ELR (cell line): ENCODE measurements around the gene IPO11.
"Not testable (repeated sequence)": the region's sequence is repeated elsewhere in the genome, so short reads cannot be mapped to it uniquely, and the experiment has no call there.

Experiments
- DNase-seq: peaks from one replicate; pipeline ENCODE4 v3.0.0-alpha.2; 2015; ENCODE audit warnings: low read depth

IPO11 gene

DNA sequence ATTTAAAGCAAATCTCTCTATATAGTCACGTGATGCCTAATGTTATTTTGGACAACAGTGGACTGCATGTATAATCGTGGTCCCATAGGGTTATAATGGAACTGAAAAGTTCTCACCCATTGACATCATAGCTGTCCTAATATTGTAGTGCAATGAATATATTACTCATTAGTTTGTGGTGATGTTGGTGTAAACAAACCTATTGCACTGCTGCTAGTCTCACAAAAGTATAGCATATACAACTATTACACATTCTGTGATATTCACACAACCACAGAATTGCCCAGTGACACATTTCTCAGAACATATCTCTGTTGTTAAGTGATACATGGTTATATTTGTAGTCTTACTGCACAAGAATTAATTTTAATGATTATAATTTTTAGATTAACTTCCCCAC is 37.7 kb downstream of the IPO11 start:
- peak; percentile 32 for DNase-seq

DNA sequence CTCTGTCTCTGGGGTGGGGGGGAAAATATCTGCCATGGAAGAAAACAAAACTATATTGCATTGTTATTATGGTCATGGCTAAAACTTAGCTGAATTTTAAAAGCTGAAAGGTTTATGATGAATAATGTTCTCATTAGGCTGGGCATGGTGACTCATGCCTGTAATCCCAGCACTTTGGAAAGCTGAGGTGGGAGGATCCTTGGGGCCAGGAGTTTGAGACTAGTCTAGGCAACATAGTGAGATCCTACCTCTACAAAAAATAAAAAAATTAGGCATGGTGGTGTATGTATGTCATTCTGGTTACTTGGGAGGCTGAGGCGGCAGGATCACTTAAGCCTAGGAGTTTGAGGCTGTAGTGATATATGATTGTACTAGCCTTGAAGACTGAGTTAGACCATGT is 44.5 kb downstream of the IPO11 start:
- peak; percentile 68 for DNase-seq

DNA sequence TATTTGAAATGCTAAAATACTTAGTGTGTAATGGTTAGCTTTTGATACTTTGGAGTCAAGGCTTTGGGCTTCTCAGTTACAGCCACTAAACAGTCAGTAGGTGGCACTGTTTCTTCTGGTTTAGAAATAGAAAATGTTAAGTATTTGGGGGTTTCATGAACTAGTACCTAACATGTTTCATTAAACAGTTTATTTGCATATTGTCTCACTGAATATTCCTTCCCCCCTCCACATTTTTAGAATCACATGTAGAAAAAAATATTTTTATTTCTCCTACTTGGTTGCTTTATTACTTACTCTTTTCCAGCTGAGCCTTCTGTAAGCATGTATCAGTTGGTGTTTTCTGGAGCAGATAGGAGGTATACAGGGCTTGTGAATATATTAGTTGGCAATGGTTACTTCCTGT is 48.0 kb downstream of the IPO11 start:
- DNase-seq = peak; percentile 67

DNA sequence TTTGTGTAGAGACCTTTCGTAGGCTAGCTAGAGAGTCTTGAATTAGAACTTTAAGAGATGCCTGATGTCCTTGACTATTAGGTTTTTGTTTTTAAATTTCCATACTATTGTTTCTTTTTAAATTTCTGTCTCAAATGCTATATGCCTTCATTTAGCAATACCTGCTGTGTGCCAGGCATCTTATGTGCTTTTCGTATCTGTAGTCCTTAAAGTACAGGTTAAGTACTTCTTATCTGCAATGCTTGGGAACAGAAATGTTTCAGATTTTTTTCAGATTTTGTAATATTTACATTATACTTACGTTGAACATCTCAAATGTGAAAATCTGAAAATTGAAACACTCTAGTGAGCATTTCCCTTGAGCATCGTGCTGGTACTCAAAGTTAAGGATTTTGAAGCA is 49.0 kb downstream of the IPO11 start:
- DNase-seq = no peak

DNA sequence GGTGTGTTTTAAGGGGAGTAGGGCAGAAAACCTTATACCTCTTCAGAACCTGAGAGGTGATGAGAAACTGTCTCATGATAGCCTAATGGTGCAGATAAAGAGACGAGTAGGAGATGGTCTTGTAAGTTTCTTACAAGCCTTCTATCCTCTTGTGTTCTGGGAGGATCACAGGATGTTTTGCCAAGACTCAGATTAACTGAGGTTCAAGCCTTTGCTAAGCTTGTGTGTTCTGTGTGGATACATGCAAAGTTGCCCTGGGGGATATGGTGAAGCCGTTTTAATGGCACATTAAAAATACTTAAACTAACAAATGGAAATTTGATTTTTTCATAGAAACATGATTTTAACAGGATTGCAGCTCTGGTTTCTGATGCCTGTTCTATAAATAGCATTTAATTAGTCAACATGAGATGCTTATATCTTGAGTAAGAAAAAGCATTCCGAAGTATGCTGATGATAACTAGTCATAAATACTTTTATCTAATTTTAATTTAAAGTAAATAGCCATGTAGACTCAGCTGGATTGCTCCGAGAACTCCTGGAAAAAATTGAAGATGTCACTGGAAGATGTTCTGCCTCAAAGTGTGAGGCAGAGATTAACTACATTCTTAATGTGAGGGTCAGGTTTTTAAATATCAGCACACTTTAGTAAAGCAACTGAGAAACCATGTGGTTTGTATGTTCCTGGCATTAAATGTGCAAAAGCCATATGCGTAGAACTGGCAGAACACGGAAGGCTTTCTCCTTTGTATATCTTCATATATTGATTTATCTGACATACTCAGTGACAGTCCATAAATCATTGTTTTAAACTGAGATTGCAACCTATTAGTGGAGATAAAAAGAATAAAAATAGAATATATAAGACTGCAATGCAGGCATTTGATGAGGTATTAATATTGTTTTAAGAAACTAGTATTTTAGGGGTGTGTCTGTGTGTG is 53.7 kb downstream of the IPO11 start:
- DNase-seq = peak; percentile 37

DNA sequence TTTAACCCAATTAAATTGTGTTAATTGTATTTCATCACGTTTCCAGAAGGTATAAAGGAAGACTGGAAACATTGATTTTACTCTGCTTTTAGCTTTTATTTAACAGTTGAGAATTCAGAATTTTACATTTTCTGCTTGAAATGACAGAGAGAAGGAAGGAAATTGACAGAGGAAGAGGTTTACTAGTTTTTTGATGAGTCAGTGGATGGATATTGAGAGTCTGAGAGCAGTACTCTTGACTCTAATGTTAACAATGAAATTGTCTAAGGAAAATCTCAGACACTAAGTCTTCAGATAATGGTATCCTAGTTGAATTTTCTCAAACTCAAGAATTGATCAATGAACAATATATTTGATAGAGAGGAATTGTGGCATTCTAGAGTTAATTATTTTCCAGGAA is 60.6 kb downstream of the IPO11 start:
- DNase-seq = peak; percentile 55

DNA sequence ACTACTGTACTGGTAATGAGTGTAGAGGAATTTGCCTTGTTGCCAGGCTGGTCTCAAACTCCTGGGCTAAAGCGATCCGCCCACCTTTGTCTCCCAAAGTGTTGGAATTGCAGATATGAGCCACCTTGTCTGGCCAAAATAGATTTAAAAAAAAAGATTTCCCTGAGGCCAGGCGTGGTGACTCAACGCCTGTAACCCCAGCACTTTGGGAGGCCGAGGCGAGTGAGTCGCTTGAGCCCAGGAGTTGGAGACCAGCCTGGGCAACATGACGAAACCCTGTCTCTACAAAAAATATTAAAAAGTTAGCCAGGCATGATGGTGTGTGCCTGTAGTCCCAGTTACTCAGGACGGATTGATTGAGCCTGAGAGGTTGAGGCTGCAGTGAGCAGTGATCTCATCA is 62.5 kb downstream of the IPO11 start:
- DNase-seq = peak; percentile 85

DNA sequence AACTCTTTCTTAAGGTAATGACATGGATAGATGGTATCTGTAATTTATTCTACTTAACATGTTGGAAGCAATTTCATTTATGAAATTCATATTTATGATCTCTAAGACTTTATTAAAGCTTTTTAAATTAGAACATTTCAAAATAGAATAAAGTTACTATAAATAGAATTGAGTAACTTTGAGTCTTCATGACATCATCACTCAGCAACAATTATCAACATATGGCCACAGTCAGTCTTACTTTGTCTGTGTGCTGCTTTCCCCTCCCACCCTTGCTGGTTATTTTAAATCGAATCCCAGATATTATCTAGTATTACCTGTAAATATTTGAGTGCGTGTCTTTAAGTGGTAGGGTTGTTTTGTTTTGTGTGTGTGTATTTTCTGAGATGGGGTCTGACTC is 65.2 kb downstream of the IPO11 start:
- DNase-seq = peak; percentile 41

DNA sequence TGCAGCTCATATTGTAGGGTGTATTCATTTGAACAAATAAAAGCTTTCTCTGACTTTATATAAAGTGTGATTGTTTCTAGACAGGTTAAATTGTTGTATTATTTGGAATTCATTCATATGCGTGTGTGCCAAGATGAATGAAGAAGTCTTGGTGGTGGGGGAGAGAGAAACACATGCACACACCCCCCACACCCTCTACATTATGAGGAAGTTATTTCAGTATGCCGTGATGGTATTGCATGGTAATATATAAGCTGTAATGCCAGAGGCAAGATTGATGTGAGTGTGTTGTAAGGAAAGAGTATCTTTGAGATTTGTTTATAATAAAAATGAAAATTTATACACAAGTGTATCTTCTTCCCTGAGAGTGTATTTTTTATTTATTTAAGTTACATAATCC is 71.0 kb downstream of the IPO11 start:
- DNase-seq = no peak

DNA sequence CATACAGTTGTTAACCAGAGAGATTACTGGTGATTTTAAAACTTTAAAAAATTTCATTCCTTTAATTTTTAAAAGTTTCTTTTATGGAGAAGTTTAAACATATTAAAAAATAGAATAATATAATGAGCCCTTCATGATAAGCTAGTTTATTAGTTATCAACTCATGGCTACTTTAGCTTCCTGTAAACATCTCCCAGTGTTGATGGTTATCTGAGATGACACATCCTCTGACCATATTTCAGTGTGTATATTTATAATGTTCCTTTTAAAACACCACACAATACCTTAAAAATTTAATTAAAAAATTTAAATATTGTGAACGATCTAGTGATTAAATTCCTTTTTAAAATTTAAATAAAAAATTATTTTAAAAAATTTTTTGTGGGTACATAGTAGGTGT is 74.1 kb downstream of the IPO11 start:
- DNase-seq = peak; percentile 56

DNA sequence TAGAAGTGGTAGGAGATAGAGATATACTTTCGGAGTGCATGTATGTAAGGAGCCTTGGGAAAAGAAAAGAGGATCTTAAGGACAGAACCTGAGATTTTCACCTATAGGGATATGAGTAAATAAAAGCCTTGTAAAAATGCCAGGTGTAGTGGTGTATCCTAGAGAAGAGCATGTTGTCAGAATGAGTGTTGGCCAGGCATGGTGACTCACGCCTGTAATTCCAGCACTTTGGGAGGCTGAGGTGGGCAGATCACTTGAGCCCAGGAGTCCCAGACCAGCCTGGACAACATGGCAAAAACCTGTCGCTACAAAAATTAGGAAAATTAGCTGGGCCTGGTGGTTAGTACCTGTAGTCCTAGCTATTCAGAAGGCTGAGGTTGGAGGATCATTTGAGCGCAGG is 76.0 kb downstream of the IPO11 start:
- DNase-seq = no peak

DNA sequence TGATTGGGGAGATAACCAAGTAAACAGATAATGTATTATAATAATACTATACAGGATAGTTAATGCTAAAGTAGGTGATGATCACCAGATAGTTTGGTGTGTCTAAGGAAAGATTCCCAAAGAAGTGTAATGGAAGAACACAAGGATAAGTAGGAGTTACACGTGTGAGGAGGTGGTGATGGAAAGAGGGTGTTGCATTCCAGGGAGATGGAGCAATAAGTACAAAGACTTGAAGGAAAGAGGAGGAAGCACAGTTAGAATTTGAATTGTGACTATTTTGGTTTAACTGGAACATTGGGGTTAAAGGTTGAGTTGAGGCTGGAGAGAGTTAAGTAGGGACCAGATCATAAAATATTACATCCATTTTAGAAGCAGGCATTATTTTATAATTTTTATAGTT is 76.9 kb downstream of the IPO11 start:
- no peak for DNase-seq

DNA sequence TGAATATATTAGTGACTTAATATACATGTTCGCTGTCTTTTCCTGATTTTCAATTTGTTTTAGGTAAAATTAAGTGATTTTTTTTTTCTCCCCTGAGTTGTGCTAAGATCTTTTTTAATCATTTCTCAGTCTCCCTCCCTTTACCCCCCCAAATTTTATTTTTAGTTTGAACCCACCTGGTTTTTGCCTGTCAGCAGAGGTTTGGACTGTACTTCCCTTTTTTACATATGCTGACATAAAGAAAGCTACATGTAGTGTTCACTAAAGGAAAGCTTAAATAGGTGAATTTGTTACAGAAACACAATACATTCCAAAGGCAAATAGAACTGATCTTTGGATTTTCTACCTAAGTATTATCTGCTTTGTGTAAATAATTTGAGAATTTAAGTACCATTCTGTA is 82.2 kb downstream of the IPO11 start:
- no peak for DNase-seq

DNA sequence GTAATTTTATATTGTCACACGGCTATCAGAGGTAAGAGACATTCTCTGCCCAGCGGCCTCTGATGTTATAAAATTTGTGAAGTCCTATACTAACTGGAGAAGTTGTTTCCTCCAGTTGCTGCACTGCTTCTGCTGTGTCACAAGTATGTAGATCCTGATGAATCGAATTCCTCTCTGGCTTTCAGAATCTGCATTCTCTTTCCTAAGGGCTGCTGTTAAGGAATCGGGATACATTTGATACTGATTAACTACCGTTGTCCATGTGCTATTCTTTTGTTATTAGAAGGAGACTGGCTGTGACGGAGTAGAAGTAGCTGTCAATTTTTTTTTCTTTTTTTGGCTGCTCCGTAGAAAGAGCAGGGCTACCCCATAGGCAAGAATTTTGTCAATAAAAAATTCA is 84.3 kb downstream of the IPO11 start:
- no peak for DNase-seq

DNA sequence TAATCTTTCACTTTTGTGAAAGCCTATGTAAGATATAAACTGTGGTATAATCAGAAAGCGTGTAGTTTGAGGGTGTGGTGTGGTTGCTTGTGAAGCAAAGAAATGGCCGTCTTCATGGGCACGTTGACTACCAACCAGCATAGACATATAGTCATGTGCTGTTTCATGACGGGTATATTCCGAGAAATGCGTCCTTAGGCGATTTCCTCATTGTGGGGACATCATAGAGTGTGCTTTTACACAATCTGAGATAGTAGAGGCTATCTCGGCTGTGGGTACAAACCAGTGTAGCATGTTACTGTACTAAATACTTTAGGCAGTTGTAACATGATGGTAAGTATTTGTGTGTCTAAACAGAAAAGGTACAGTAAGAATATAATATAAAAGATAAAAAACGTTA is 86.4 kb downstream of the IPO11 start:
- DNase-seq = no peak

DNA sequence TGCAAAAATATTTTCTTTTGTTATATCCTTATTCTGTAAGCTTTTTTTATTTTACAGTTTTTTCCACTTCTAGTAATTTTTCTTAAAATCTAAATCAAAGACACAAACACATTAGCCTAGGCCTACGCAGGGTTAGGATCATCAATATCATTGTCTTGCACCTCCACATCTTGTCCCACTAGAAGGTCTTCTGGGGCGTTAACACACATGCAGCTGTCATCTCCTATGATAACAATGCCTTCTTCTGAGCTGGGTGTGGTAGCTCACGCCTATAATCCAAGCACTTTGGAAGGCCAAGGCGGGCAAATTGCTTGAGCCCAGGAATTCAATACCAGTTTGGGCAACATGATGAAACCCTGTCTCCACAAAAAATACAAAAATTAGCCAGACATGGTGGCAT is 87.2 kb downstream of the IPO11 start:
- DNase-seq = no peak

DNA sequence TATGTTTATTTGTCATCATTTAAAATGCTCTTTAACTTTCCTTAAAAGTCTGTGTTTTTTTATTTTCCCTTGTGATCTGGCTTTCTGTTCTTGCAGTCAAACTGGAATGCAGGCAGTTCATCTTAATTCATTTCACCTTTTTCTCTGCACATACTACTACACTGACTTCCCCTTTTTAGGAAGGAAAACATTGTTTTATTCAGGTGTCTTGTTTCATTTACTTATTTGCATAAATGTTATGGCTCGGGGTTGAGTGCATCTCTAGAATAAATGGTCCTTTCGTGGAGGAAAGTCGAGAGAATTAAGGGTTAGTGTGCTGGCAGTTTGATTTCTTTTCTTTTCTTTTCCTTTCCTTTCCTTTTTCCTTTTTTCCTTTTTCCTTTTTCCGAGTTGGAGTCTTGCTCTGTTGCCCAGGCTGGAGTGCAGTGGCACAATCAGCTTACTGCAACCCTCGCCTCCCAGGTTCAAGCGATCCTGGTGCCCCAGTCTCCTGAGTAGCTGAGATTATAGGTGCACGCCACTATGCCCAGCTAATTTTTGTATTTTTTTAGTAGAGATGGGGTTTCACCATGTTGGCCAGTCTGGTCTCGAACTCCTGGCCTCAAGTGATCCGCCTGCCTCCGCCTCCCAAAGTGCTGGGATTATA is 90.0 kb downstream of the IPO11 start:
- DNase-seq = no peak

DNA sequence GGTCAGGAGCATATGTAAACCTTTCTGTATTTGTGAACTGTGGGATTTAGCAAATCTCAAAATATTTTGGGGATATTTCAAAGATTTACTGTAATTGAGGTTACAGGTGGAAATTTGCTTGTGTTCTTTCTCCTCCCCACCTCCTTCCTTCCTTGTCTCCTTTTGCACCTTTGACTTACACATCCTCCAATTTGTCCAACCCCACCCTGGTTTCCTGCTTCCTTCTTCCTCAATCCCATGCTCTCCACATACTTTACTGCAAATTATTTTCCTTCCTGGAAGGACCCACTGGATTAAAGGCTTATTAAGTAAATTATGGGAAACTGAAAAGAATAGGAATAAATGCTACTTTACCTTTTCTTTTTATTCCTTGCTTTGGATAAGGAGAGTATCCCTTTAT is 91.6 kb downstream of the IPO11 start:
- DNase-seq = no peak

DNA sequence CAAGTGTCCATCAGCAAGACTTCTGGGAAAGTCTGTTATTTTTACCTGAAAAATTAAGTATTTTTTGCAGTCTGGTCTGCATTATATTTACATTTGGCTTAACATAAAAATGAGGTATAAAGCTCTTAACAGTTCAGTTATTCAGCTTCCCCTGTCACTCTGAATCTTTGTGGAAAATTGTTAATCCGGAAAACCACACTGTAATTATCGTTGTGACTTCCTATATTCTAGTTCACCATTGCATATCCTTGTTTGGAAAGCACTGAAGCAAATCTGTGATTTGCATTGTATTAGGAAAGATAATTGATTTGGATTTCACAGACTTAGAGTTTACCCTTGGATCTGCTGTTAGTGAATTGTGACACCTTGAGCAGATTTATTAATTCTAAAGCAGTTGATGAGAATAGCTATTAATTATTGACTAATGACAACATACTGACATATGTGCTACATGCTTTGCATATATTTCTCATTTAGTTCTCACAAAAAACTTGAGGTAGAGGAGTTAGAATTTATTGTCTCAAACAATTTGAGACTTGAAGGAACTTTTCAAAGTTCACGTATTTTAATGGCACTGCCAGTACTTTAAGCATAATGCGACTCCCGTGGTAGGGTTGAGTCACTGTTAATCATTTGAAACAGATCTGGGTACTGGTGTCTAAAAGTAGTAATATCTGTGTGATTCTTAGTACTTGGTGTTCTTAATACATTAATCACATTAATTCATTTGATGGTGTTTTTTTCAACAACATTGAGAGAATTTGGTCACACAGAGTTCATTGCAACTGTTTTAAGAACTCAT is 94.3 kb downstream of the IPO11 start:
- peak; percentile 10 for DNase-seq

DNA sequence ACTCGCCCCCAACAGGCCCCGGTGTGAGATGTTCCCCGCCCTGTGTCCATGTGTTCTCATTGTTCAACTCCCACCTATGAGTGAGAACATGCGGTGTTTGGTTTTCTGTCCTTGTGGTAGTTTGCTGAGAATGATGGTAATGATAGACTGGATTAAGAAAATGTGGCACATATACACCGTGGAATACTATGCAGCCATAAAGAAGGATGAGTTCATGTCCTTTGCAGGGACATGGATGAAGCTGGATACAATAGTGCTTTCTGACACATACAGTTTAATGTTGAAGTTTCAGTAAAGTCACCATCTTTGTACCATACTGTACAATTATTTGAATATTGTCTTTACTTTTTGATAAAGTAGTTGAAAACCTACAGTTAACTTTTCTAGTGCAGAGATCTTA is 96.2 kb downstream of the IPO11 start:
- not testable (repeated sequence) for DNase-seq

DNA sequence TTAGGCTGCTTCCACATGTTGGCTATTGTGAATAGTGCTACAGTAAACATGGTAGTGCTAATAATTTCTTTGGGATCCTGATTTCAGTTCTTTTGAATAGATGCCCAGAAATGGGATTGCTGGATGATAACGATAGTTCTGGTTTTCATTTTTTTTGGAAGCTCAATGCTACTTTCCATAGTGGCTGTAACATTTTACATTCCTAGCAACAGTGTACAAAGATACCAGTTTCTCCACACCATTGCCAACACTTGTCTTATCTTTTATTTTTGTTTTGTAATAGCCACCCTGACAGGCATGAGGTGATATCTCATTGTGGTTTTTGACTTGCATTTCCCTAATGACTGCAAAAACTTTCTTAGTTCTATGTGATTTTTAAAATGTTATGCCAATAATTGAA is 97.2 kb downstream of the IPO11 start:
- no peak for DNase-seq

DNA sequence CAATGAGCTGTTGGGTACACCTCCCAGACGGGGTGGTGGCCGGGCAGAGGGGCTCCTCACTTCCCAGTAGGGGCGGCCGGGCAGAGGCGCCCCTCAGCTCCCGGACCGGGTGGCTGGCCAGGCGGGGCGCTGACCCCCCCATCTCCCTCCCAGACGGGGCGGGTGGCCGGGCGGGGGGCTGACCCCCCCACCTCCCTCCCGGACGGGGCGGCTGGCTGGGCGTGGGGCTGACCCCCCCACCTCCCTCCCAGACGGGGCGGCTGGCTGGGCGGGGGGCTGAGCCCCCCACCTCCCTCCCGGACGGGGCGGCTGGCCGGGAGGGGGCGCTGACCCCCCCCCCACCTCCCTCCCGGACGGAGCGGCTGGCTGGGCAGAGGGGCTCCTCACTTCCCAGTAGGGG is 100.5 kb downstream of the IPO11 start:
- DNase-seq = not testable (repeated sequence)
